Ovary (tissue), 3 donors: ENCODE data around the gene FRMD4A.

Experiments
- POLR2A ChIP-seq: fragments of 450-650 bp; IDR thresholded peaks from one replicate; pipeline ENCODE4 v1.6.1; 2017; ENCODE audit warnings: antibody characterized with exemption, mild to moderate bottlenecking, moderate library complexity
- TF ChIP-seq, protein P1 (sequence below), 3 donors: fragments of 450-650 bp in 2 of 3; fragments of 200-600 bp in 1 of 3; IDR thresholded peaks; one replicate each; pipeline versions ENCODE4 v1.5.1 to v1.8.0; 2016 to 2022; ENCODE audit warnings: antibody characterized with exemption in 3 of 3, mild to moderate bottlenecking in 1 of 3
- donor health status: DM: no; HTN: no; CAD: no.

DNA sequence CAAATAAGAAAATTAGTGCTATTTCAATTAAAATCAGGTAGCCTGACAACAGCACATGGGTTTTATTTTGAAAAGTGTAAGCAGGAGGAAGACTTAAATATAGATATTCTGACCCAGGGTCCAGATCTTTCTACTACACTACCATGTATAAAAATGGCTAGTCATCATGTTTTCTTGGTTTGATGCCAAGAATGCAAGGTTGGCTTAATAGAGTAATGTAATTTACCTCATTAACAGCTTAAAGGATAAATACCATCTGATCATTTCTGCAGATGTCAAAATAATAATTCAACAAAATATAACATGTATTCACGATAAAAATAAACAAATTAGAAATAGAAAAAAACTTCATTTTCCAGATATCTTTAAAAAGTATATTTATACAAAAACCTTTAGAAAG lies 39.4 kb downstream of the FRMD4A start:
- TF ChIP-seq, protein P1, sequence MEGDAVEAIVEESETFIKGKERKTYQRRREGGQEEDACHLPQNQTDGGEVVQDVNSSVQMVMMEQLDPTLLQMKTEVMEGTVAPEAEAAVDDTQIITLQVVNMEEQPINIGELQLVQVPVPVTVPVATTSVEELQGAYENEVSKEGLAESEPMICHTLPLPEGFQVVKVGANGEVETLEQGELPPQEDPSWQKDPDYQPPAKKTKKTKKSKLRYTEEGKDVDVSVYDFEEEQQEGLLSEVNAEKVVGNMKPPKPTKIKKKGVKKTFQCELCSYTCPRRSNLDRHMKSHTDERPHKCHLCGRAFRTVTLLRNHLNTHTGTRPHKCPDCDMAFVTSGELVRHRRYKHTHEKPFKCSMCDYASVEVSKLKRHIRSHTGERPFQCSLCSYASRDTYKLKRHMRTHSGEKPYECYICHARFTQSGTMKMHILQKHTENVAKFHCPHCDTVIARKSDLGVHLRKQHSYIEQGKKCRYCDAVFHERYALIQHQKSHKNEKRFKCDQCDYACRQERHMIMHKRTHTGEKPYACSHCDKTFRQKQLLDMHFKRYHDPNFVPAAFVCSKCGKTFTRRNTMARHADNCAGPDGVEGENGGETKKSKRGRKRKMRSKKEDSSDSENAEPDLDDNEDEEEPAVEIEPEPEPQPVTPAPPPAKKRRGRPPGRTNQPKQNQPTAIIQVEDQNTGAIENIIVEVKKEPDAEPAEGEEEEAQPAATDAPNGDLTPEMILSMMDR (IDR thresholded peaks at IDR 0.05), result no peak
- no peak for TF ChIP-seq POLR2A
